ENCODE data around the gene SERPINA1. TPM values are rescaled to one million over a fixed set of nuclear protein-coding genes. Genes with fewer than 3 reads are reported as not detected.

Gene SERPINA1
- polyA plus RNA-seq, 1 donor from 2014 or later: 1.4 TPM

GRCh38 chr14:94392510-94392935, 4.1 kb upstream of the SERPINA1 start:
- Mint-ChIP-seq H3K4me3 (no peak overlapping the region), H3K27me3 (no peaks in the 10 kb centered on the region), H3K9me3 (no peaks in the 10 kb centered on the region), H3K36me3 (no peaks in the 10 kb centered on the region), H3K4me1 (peaks cover 0 to 1% (median 0%) of the 10 kb centered on the region in 3 donors), H3K27ac (no peak overlapping the region)

- no peak overlapping the region for H3K4me3 Mint-ChIP-seq
- peaks cover 0 to 1% (median 0%) of the 10 kb centered on the region in 3 donors for H3K4me1 Mint-ChIP-seq
- no peaks in the 10 kb centered on the region for H3K27me3 Mint-ChIP-seq
- no peak overlapping the region for H3K27ac Mint-ChIP-seq
- H3K36me3 Mint-ChIP-seq: no peaks in the 10 kb centered on the region
- H3K9me3 Mint-ChIP-seq: no peaks in the 10 kb centered on the region
Observed at GRCh38 chr14:94391281-94391975, 3.0 kb upstream of the SERPINA1 start.

- H3K4me3 Mint-ChIP-seq: no peak overlapping the region
- no peaks in the 10 kb centered on the region for H3K36me3 Mint-ChIP-seq
- peaks cover 0 to 1% (median 0%) of the 10 kb centered on the region in 3 donors for H3K4me1 Mint-ChIP-seq
- H3K27ac Mint-ChIP-seq: no peak overlapping the region
- no peaks in the 10 kb centered on the region for H3K9me3 Mint-ChIP-seq
- H3K27me3 Mint-ChIP-seq: no peaks in the 10 kb centered on the region
Observed at GRCh38 chr14:94390372-94391086, 2.1 kb upstream of the SERPINA1 start.

GRCh38 chr14:94389731-94390371, 1.4 kb upstream of the SERPINA1 start:
- Mint-ChIP-seq H3K9me3 (no peaks in the 10 kb centered on the region), H3K4me3 (no peak overlapping the region), H3K27ac (no peak overlapping the region), H3K36me3 (no peaks in the 10 kb centered on the region), H3K27me3 (no peaks in the 10 kb centered on the region), H3K4me1 (peaks cover 0 to 1% (median 0%) of the 10 kb centered on the region in 3 donors)

GRCh38 chr14:94389104-94389469, 685 bp upstream of the SERPINA1 start:
- Mint-ChIP-seq H3K4me1 (peaks cover 0 to 1% (median 0%) of the 10 kb centered on the region in 3 donors), H3K4me3 (no peak overlapping the region), H3K36me3 (no peaks in the 10 kb centered on the region), H3K27me3 (no peaks in the 10 kb centered on the region), H3K9me3 (peaks cover 0 to 1% (median 0%) of the 10 kb centered on the region in 3 donors), H3K27ac (no peak overlapping the region)

- Mint-ChIP-seq H3K4me3 (no peak overlapping the region), H3K27ac (peak overlapping the region in 1 of 3 donors; percentile 59), H3K27me3 (no peaks in the 10 kb centered on the region), H3K36me3 (no peaks in the 10 kb centered on the region), H3K4me1 (peaks cover 0 to 1% (median 0%) of the 10 kb centered on the region in 3 donors), H3K9me3 (peaks cover 0 to 1% (median 0%) of the 10 kb centered on the region in 3 donors)
Observed at GRCh38 chr14:94388027-94388383, 397 bp downstream of the SERPINA1 start.

GRCh38 chr14:94387051-94388026, 1.1 kb downstream of the SERPINA1 start:
- Mint-ChIP-seq H3K27me3 (no peaks in the 10 kb centered on the region), H3K9me3 (peaks cover 0 to 1% (median 0%) of the 10 kb centered on the region in 3 donors), H3K4me3 (no peak overlapping the region), H3K36me3 (no peaks in the 10 kb centered on the region), H3K27ac (peak overlapping the region in 1 of 3 donors; percentile 59), H3K4me1 (no peaks in the 10 kb centered on the region)

GRCh38 chr14:94386085-94387031, 2.0 kb downstream of the SERPINA1 start:
- Mint-ChIP-seq H3K4me1 (no peaks in the 10 kb centered on the region), H3K27ac (no peak overlapping the region), H3K4me3 (no peak overlapping the region), H3K36me3 (no peaks in the 10 kb centered on the region), H3K9me3 (peaks cover 0 to 1% (median 0%) of the 10 kb centered on the region in 3 donors), H3K27me3 (no peaks in the 10 kb centered on the region)

GRCh38 chr14:94385553-94386057, 2.8 kb downstream of the SERPINA1 start:
- Mint-ChIP-seq H3K27ac (no peak overlapping the region), H3K4me3 (no peak overlapping the region), H3K36me3 (no peaks in the 10 kb centered on the region), H3K9me3 (peaks cover 0 to 1% (median 0%) of the 10 kb centered on the region in 3 donors), H3K4me1 (no peaks in the 10 kb centered on the region), H3K27me3 (peaks cover 3% of the 10 kb centered on the region)

GRCh38 chr14:94384342-94384741, 4.1 kb downstream of the SERPINA1 start:
- Mint-ChIP-seq H3K27me3 (peaks cover 3% of the 10 kb centered on the region), H3K27ac (no peak overlapping the region)

GRCh38 chr14:94383777-94384176, 4.6 kb downstream of the SERPINA1 start:
- Mint-ChIP-seq H3K9me3 (peaks cover 0 to 1% (median 1%) of the 10 kb centered on the region in 3 donors), H3K27ac (no peak overlapping the region), H3K36me3 (no peaks in the 10 kb centered on the region), H3K27me3 (peaks cover 4% of the 10 kb centered on the region), H3K4me3 (no peak overlapping the region), H3K4me1 (no peaks in the 10 kb centered on the region)

More at GRCh38 chr14:94384342-94384741, 4.1 kb downstream of the SERPINA1 start:
- no peaks in the 10 kb centered on the region for H3K36me3 Mint-ChIP-seq
- no peaks in the 10 kb centered on the region for H3K4me1 Mint-ChIP-seq
- H3K9me3 Mint-ChIP-seq: peaks cover 0 to 1% (median 1%) of the 10 kb centered on the region in 3 donors
- H3K4me3 Mint-ChIP-seq: no peak overlapping the region

GRCh38 chr14:94382716-94383596, 5.4 kb downstream of the SERPINA1 start:
- Mint-ChIP-seq H3K4me1 (no peaks in the 10 kb centered on the region), H3K4me3 (peak overlapping the region in 1 of 4 donors; percentile 5), H3K27ac (no peak overlapping the region), H3K27me3 (peaks cover 4% of the 10 kb centered on the region), H3K36me3 (no peaks in the 10 kb centered on the region), H3K9me3 (peaks cover 0 to 1% (median 1%) of the 10 kb centered on the region in 3 donors)
